ENCODE measurements around the gene MYO7B. TPM values are rescaled to one million over a fixed set of nuclear protein-coding genes. Genes with fewer than 3 reads are reported as not detected.
"Not testable (repeated sequence)": the region's sequence is repeated elsewhere in the genome, so short reads cannot be mapped to it uniquely, and the experiment has no call there.

MYO7B gene
- total RNA-seq, 1 donor from 2014 or later, result 0.62 TPM

- no peak for ATAC-seq
- DNase-seq (ENCODE audit: low spot score), result no peak
- intact Hi-C loops (cut with DNase I), result no loop called here
These were observed 18.0 kb upstream of the MYO7B start for GRCh38 chr2:127517465-127517864.

GRCh38 chr2:127520424-127520823, 15.1 kb upstream of the MYO7B start:
- DNase-seq (ENCODE audit: low spot score) (no peak), ATAC-seq (no peak)
- intact Hi-C loops (cut with DNase I), result no loop called here

GRCh38 chr2:127523269-127523939, 12.1 kb upstream of the MYO7B start:
- ATAC-seq, result no peak
- intact Hi-C loops (cut with DNase I), result no loop called here
- DNase-seq (ENCODE audit: low spot score), result no peak

GRCh38 chr2:127524198-127524834, 11.2 kb upstream of the MYO7B start:
- ATAC-seq; DNase-seq (ENCODE audit: low spot score); intact Hi-C loops (cut with DNase I): not testable (repeated sequence)

- no peak for DNase-seq (ENCODE audit: low spot score)
- intact Hi-C loops (cut with DNase I), result loop anchor here (5.0 kb wide), 1 partner anchor 117 kb away; no protein-coding TSS in a partner anchor
- no peak for ATAC-seq
These were observed 9.8 kb upstream of the MYO7B start for GRCh38 chr2:127525691-127526131.

GRCh38 chr2:127526132-127527000, 9.1 kb upstream of the MYO7B start, which contains the start of gene IWS1:
Gene IWS1, minus strand, starts transcription at chr2:127526489. Its CDS starts 281 bp downstream, at chr2:127526208.
- ATAC-seq (peak; percentile 99), DNase-seq (ENCODE audit: low spot score) (peak; percentile 96)
- intact Hi-C loops (cut with DNase I), result loop anchor here (5.0 kb wide), 1 partner anchor 116 kb away; no protein-coding TSS in a partner anchor

GRCh38 chr2:127527001-127527804, 8.3 kb upstream of the MYO7B start:
- intact Hi-C loops (cut with DNase I), result loop anchor here (5.0 kb wide), 1 partner anchor 115 kb away; no protein-coding TSS in a partner anchor
- ATAC-seq (peak; percentile 3), DNase-seq (ENCODE audit: low spot score) (no peak)

- ATAC-seq, result no peak
- intact Hi-C loops (cut with DNase I), result loop anchor here (5.0 kb wide), 1 partner anchor 114 kb away; no protein-coding TSS in a partner anchor
These were observed 7.0 kb upstream of the MYO7B start for GRCh38 chr2:127528487-127528886.

GRCh38 chr2:127529416-127529815, 6.1 kb upstream of the MYO7B start:
- not testable (repeated sequence) for DNase-seq (ENCODE audit: low spot score); ATAC-seq
- intact Hi-C loops (cut with DNase I), result loop anchor here (5.0 kb wide), 1 partner anchor 113 kb away; no protein-coding TSS in a partner anchor

More at GRCh38 chr2:127528487-127528886, 7.0 kb upstream of the MYO7B start:
- DNase-seq (ENCODE audit: low spot score), result no peak

GRCh38 chr2:127530245-127531140, 5.0 kb upstream of the MYO7B start:
- no peak for DNase-seq (ENCODE audit: low spot score)
- intact Hi-C loops (cut with DNase I), result no loop called here

GRCh38 chr2:127531221-127531648, 4.2 kb upstream of the MYO7B start:
- no peak for DNase-seq (ENCODE audit: low spot score)
- ATAC-seq, result no peak
- intact Hi-C loops (cut with DNase I), result no loop called here

More at GRCh38 chr2:127530245-127531140, 5.0 kb upstream of the MYO7B start:
- ATAC-seq, result no peak

GRCh38 chr2:127532296-127532695, 3.2 kb upstream of the MYO7B start:
- intact Hi-C loops (cut with DNase I), result no loop called here
- ATAC-seq, result no peak
- no peak for DNase-seq (ENCODE audit: low spot score)

- no peak for DNase-seq (ENCODE audit: low spot score)
- intact Hi-C loops (cut with DNase I), result no loop called here
- no peak for ATAC-seq
These were observed 435 bp downstream of the MYO7B start for GRCh38 chr2:127535918-127536317.

GRCh38 chr2:127536707-127537541, 1.4 kb downstream of the MYO7B start:
- no peak for DNase-seq (ENCODE audit: low spot score)
- intact Hi-C loops (cut with DNase I), result no loop called here
- ATAC-seq, result no peak

GRCh38 chr2:127537644-127538043, 2.2 kb downstream of the MYO7B start:
- no peak for ATAC-seq
- DNase-seq (ENCODE audit: low spot score), result no peak
- intact Hi-C loops (cut with DNase I), result no loop called here

- no peak for DNase-seq (ENCODE audit: low spot score)
- ATAC-seq, result no peak
These were observed 6.3 kb downstream of the MYO7B start for GRCh38 chr2:127541809-127542208.

GRCh38 chr2:127542231-127542630, 6.7 kb downstream of the MYO7B start:
- intact Hi-C loops (cut with DNase I), result no loop called here
- no peak for ATAC-seq
- DNase-seq (ENCODE audit: low spot score), result no peak

More at GRCh38 chr2:127541809-127542208, 6.3 kb downstream of the MYO7B start:
- intact Hi-C loops (cut with DNase I), result no loop called here
